Stimulated activated CD4-positive, alpha-beta T cell treated with anti-CD3 and anti-CD28 coated beads, Interleukin-12 subunit alpha, Interleukin-12 subunit beta, amount 100 ng/mL, for 48 hours (primary cell): Measurements from ENCODE around the gene ZBTB44.
"Not testable (repeated sequence)": the region's sequence is repeated elsewhere in the genome, so short reads cannot be mapped to it uniquely, and the experiment has no call there.

ENCODE experiments used
- DNase-seq, 3 donors: peaks; one replicate each; pipeline ENCODE4 v3.0.0-alpha.2; 2020; ENCODE audit warnings: low read depth in 2 of 3, low spot score in 1 of 3

The ZBTB44 gene

GRCh38 chr11:130313383-130314183, 1.1 kb downstream of the ZBTB44 start:
- DNase-seq: peak in 1 of 3 donors; percentile 0

GRCh38 chr11:130312046-130312445, 2.7 kb downstream of the ZBTB44 start:
- DNase-seq: no peak

- no peak for DNase-seq
These were observed 4.1 kb downstream of the ZBTB44 start for GRCh38 chr11:130310622-130311021.

- no peak for DNase-seq
These were observed 5.8 kb downstream of the ZBTB44 start for GRCh38 chr11:130308886-130309285.

GRCh38 chr11:130308059-130308458, 6.7 kb downstream of the ZBTB44 start:
- DNase-seq: no peak

GRCh38 chr11:130304651-130305050, 10.1 kb downstream of the ZBTB44 start:
- DNase-seq: no peak

GRCh38 chr11:130301002-130301401, 13.7 kb downstream of the ZBTB44 start:
- no peak for DNase-seq

- no peak for DNase-seq
These were observed 14.2 kb downstream of the ZBTB44 start for GRCh38 chr11:130300567-130300966.

- DNase-seq: no peak
These were observed 14.7 kb downstream of the ZBTB44 start for GRCh38 chr11:130299978-130300377.

GRCh38 chr11:130295657-130296056, 19.1 kb downstream of the ZBTB44 start:
- no peak for DNase-seq

GRCh38 chr11:130282111-130282510, 32.6 kb downstream of the ZBTB44 start:
- no peak for DNase-seq

- DNase-seq: not testable (repeated sequence)
These were observed 33.4 kb downstream of the ZBTB44 start for GRCh38 chr11:130281341-130281740.

- no peak for DNase-seq
These were observed 34.7 kb downstream of the ZBTB44 start for GRCh38 chr11:130279989-130280388.

- no peak for DNase-seq
These were observed 36.0 kb downstream of the ZBTB44 start for GRCh38 chr11:130278745-130279144.

GRCh38 chr11:130278151-130278550, 36.6 kb downstream of the ZBTB44 start:
- no peak for DNase-seq

GRCh38 chr11:130272336-130272735, 42.4 kb downstream of the ZBTB44 start:
- no peak for DNase-seq

GRCh38 chr11:130269326-130269943, 45.3 kb downstream of the ZBTB44 start:
- DNase-seq: no peak

GRCh38 chr11:130263351-130263750, 51.4 kb downstream of the ZBTB44 start:
- no peak for DNase-seq

GRCh38 chr11:130262424-130262823, 52.3 kb downstream of the ZBTB44 start:
- no peak for DNase-seq

GRCh38 chr11:130261571-130261970, 53.1 kb downstream of the ZBTB44 start:
- DNase-seq: no peak

GRCh38 chr11:130260742-130261141, 54.0 kb downstream of the ZBTB44 start:
- DNase-seq: no peak

- no peak for DNase-seq
These were observed 54.6 kb downstream of the ZBTB44 start for GRCh38 chr11:130260080-130260627.
